Measurements from ENCODE around the gene ARIH1. TPM values are rescaled to one million over a fixed set of nuclear protein-coding genes. Genes with fewer than 3 reads are reported as not detected.
"Not testable (repeated sequence)": the region's sequence is repeated elsewhere in the genome, so short reads cannot be mapped to it uniquely, and the experiment has no call there.

The ARIH1 gene
- total RNA-seq, 1 experiment from 2014 or later = 63.0 TPM

DNA sequence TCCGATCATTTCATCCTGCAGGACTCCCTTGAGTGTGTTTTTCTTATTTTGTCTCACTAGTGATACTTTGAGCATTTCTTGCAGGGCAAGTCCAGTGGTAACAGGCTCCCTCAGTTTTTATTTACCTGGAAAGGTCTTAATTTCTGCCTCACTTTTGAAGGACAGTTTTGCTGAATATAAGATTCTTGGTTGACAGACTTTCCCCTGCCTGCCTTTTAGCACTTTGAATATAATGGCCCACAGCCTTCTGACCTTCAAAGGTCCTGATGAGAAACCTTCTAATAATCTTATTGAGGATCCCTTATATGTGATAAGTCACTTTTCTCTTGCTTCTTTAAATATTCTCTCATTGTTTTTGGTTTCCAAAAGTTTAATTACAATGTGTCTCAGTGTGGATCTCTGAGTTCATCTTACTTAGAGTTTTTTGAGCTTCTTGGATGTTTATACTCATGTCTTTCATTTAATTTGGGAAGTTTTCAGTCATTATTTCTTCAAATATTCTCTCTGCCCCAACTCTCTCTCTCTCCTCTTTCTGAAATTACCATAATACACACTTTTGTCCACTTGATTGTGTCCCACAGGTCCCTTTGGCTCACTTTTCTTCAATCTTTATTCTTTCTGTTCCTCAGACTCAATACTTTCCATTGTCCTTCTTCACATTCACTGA lies 36.3 kb upstream of the ARIH1 start:
- Histone ChIP-seq H3K79me2 (ENCODE audit: low read length) (no peaks in the 10 kb centered on the region), H4K20me1 (ENCODE audit: low read length) (no peaks in the 10 kb centered on the region), H3K9me2 (replicated peaks; ENCODE audit: low read length) (no peaks in the 10 kb centered on the region), H3K4me3 (ENCODE audit: low read length) (no peak overlapping the region), H3K27ac (ENCODE audit: low read length) (no peak overlapping the region), H3K9ac (ENCODE audit: low read length) (no peak overlapping the region), H3K36me3 (ENCODE audit: low read depth, low read length) (no peaks in the 10 kb centered on the region), H3F3A (ENCODE audit: low read length, unreplicated experiment) (no peaks in the 10 kb centered on the region), H3K4me2 (ENCODE audit: low read length) (no peak overlapping the region), H3K9me3 (ENCODE audit: low read length) (0 out of 2 replicates have a peak, but pooled peaks cover 5% of the 10 kb centered on the region), H3K27me3 (ENCODE audit: low read length) (peaks cover 15% of the 10 kb centered on the region; the same call in 1 of the 2 replicates), H3K4me1 (ENCODE audit: insufficient read depth, low read length) (no peaks in the 10 kb centered on the region), H2AFZ (ENCODE audit: low read length) (no peak overlapping the region)
- BruUV-seq (replicated peaks) = no TSS peak
- DNase-seq (no peak), ATAC-seq (no peak)
- intact Hi-C loops (cut with micrococcal nuclease) = no loop called here
- TF ChIP-seq, protein P1, sequence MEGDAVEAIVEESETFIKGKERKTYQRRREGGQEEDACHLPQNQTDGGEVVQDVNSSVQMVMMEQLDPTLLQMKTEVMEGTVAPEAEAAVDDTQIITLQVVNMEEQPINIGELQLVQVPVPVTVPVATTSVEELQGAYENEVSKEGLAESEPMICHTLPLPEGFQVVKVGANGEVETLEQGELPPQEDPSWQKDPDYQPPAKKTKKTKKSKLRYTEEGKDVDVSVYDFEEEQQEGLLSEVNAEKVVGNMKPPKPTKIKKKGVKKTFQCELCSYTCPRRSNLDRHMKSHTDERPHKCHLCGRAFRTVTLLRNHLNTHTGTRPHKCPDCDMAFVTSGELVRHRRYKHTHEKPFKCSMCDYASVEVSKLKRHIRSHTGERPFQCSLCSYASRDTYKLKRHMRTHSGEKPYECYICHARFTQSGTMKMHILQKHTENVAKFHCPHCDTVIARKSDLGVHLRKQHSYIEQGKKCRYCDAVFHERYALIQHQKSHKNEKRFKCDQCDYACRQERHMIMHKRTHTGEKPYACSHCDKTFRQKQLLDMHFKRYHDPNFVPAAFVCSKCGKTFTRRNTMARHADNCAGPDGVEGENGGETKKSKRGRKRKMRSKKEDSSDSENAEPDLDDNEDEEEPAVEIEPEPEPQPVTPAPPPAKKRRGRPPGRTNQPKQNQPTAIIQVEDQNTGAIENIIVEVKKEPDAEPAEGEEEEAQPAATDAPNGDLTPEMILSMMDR (conservative IDR thresholded peaks at IDR 0.05; ENCODE audit: low read depth, low read length) = no peak
- TF ChIP-seq EZH2 (IDR thresholded peaks at IDR 0.05; ENCODE audit: low read length, unreplicated experiment) (no peak), EZH2phosphoT487 (IDR thresholded peaks at IDR 0.05; ENCODE audit: borderline replicate concordance, low read length) (no peak)
- POLR2A ChIA-PET (ENCODE audit: unreplicated experiment) = no interaction called here
- CTCF ChIA-PET = no interaction called here

DNA sequence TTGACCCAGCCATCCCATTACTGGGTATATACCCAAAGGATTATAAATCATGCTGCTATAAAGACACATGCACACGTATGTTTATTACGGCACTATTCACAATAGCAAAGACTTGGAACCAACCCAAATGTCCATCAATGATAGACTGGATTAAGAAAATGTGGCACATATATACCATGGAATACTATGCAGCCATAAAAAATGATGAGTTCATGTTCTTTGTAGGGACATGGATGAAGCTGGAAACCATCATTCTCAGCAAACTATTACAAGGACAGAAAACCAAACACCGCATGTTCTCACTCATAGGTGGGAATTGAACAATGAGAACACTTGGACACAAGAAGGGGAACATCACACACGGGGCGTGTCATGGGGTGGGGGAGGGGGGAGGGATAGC lies 31.3 kb upstream of the ARIH1 start:
- POLR2A ChIA-PET (ENCODE audit: unreplicated experiment); H4K20me1 ChIP-seq (ENCODE audit: low read length); BruUV-seq (replicated peaks); H3K79me2 ChIP-seq (ENCODE audit: low read length); ATAC-seq; CTCF ChIA-PET; H3F3A ChIP-seq (ENCODE audit: low read length, unreplicated experiment); H3K27ac ChIP-seq (ENCODE audit: low read length); intact Hi-C loops (cut with micrococcal nuclease); H3K4me1 ChIP-seq (ENCODE audit: insufficient read depth, low read length); H3K4me2 ChIP-seq (ENCODE audit: low read length); DNase-seq; H3K9ac ChIP-seq (ENCODE audit: low read length); H2AFZ ChIP-seq (ENCODE audit: low read length); H3K36me3 ChIP-seq (ENCODE audit: low read depth, low read length); H3K4me3 ChIP-seq (ENCODE audit: low read length); H3K9me3 ChIP-seq (ENCODE audit: low read length); H3K9me2 ChIP-seq (replicated peaks; ENCODE audit: low read length); H3K27me3 ChIP-seq (ENCODE audit: low read length): not testable (repeated sequence)

DNA sequence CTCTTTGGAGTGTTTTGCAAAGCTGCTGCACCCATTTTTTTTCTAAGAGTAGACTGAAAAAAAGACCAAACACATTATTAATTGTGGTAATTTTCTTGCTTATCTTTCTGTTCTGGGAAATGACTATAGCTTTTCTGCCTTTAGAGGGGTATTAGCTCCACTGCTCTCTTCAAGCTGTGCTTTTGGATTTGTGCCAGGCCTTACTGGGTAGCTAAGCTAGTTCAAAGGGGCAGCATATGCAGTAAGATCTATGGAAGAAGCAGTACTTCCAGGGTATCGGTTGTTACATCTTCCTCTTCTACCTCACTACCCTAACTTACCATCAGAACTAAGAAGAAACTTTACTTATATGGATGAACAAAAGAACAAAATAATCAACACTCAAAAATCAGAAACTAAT lies 28.7 kb upstream of the ARIH1 start:
- no peaks in the 10 kb centered on the region for H4K20me1 ChIP-seq (ENCODE audit: low read length)
- no peaks in the 10 kb centered on the region for H3K36me3 ChIP-seq (ENCODE audit: low read depth, low read length)
- H3K9ac ChIP-seq (ENCODE audit: low read length) = no peak overlapping the region
- H3K27ac ChIP-seq (ENCODE audit: low read length) = no peak overlapping the region
- no TSS peak for BruUV-seq (replicated peaks)
- no peaks in the 10 kb centered on the region for H3K27me3 ChIP-seq (ENCODE audit: low read length)
- H3K4me3 ChIP-seq (ENCODE audit: low read length) = no peak overlapping the region
- H3F3A ChIP-seq (ENCODE audit: low read length, unreplicated experiment) = no peaks in the 10 kb centered on the region
- ATAC-seq = no peak
- no peak for DNase-seq
- no peaks in the 10 kb centered on the region for H3K79me2 ChIP-seq (ENCODE audit: low read length)
- no peaks in the 10 kb centered on the region for H3K9me3 ChIP-seq (ENCODE audit: low read length)
- intact Hi-C loops (cut with micrococcal nuclease) = no loop called here
- no peak overlapping the region for H2AFZ ChIP-seq (ENCODE audit: low read length)
- H3K4me2 ChIP-seq (ENCODE audit: low read length) = no peak overlapping the region
- no peaks in the 10 kb centered on the region for H3K4me1 ChIP-seq (ENCODE audit: insufficient read depth, low read length)
- H3K9me2 ChIP-seq (replicated peaks; ENCODE audit: low read length) = no peaks in the 10 kb centered on the region
- CTCF ChIA-PET = no interaction called here
- POLR2A ChIA-PET (ENCODE audit: unreplicated experiment) = no interaction called here
- TF ChIP-seq, protein P1 (conservative IDR thresholded peaks at IDR 0.05; ENCODE audit: low read depth, low read length) = no peak
- no peak for TF ChIP-seq EZH2phosphoT487 (IDR thresholded peaks at IDR 0.05; ENCODE audit: borderline replicate concordance, low read length)
- no peak for TF ChIP-seq EZH2 (IDR thresholded peaks at IDR 0.05; ENCODE audit: low read length, unreplicated experiment)
